KMS-11 (cell line): Measurements from ENCODE around the gene PRPF31.

ENCODE experiments used
- H2AFZ ChIP-seq: fragments of 200-600 bp; sonication (generic); 2 replicates; pipeline ENCODE4 v1.6.1; 2016; ENCODE audit warnings: antibody characterized with exemption, mixed run types, low read depth
- H3K27ac ChIP-seq: fragments of 200-600 bp; sonication (generic); 2 replicates; pipeline ENCODE4 v1.6.1; 2016; ENCODE audit warnings: mild to moderate bottlenecking, mixed run types
- H3K27me3 ChIP-seq: fragments of 200-600 bp; sonication (generic); 2 replicates; pipeline ENCODE4 v1.6.1; 2017; ENCODE audit warnings: mild to moderate bottlenecking, low read depth, mixed run types, moderate library complexity; ENCODE audit not compliant: insufficient read depth
- H3K36me3 ChIP-seq: fragments of 200-600 bp; sonication (generic); 2 replicates; pipeline ENCODE4 v1.6.1; 2017; ENCODE audit warnings: mild to moderate bottlenecking, mixed run types; ENCODE audit not compliant: insufficient read depth
- H3K4me1 ChIP-seq: fragments of 200-600 bp; sonication (generic); 2 replicates; pipeline ENCODE4 v1.6.1; 2016; ENCODE audit warnings: mild to moderate bottlenecking, low read depth, mixed run types; ENCODE audit not compliant: poor library complexity, severe bottlenecking
- H3K4me2 ChIP-seq: fragments of 200-600 bp; sonication (generic); 2 replicates; pipeline ENCODE4 v1.7.0; 2016; ENCODE audit warnings: mild to moderate bottlenecking, mixed run types
- H3K4me3 ChIP-seq: fragments of 200-600 bp; sonication (generic); IDR thresholded peaks from 2 replicates; pipeline ENCODE4 v1.6.1; 2017; ENCODE audit warnings: low read depth, low read length, mixed read lengths; ENCODE audit not compliant: insufficient read depth
- H3K79me2 ChIP-seq: fragments of 200-600 bp; sonication (generic); 2 replicates; pipeline ENCODE4 v1.6.1; 2016; ENCODE audit warnings: low read depth, mixed run types; ENCODE audit not compliant: insufficient read depth
- H3K9ac ChIP-seq: fragments of 200-600 bp; sonication (generic); 2 replicates; pipeline ENCODE4 v1.6.1; 2016; ENCODE audit warnings: mild to moderate bottlenecking, mixed run types
- H4K20me1 ChIP-seq: fragments of 200-600 bp; sonication (generic); 2 replicates; pipeline ENCODE4 v1.6.1; 2016; ENCODE audit warnings: mild to moderate bottlenecking, mixed run types; ENCODE audit not compliant: insufficient read depth
- CTCF ChIP-seq: fragments of 200-600 bp; sonication (generic); conservative IDR thresholded peaks from 2 replicates; pipeline ENCODE4 v1.6.1; 2017; ENCODE audit warnings: low read depth, mild to moderate bottlenecking, antibody characterized with exemption, low read length, moderate library complexity, mixed read lengths

PRPF31 gene

GRCh38 chr19:54115109-54116063 lies at the start of gene PRPF31, which contains the start of gene TFPT:
Gene PRPF31, plus strand, starts transcription at chr19:54115754. Its CDS starts 2,525 bp downstream, at chr19:54118279.
Gene TFPT, minus strand, starts transcription at chr19:54115657. Its CDS starts 388 bp downstream, at chr19:54115269.
- Histone ChIP-seq H3K4me2 (peak within 1 kb of the TSS; percentile 92), H3K79me2 (peaks cover 21% of the 10 kb centered on the region), H2AFZ (peak within 1 kb of the TSS; percentile 76; the same call in 1 of the 2 replicates), H3K27me3 (no peaks in the 10 kb centered on the region), H3K36me3 (no peaks in the 10 kb centered on the region), H3K4me1 (peaks cover 10% of the 10 kb centered on the region), H3K27ac (peak within 1 kb of the TSS; percentile 70), H3K4me3 (peak within 1 kb of the TSS; percentile 55), H4K20me1 (no peaks in the 10 kb centered on the region), H3K9ac (peak within 1 kb of the TSS; percentile 74)
- no peak for TF ChIP-seq CTCF

- Histone ChIP-seq H3K36me3 (no peaks in the 10 kb centered on the region), H3K4me1 (no peaks in the 10 kb centered on the region), H3K4me3 (no peak overlapping the region), H3K27ac (no peak overlapping the region), H2AFZ (no peak overlapping the region), H3K27me3 (peaks cover 23% of the 10 kb centered on the region), H3K79me2 (no peaks in the 10 kb centered on the region), H3K4me2 (no peak overlapping the region), H3K9ac (no peak overlapping the region), H4K20me1 (no peaks in the 10 kb centered on the region)
- no peak for TF ChIP-seq CTCF
These were observed 46.1 kb upstream of the PRPF31 start for GRCh38 chr19:54069470-54069869.

- no peak overlapping the region for H3K4me3 ChIP-seq
- no peak for TF ChIP-seq CTCF
- H2AFZ ChIP-seq = no peak overlapping the region
- H3K9ac ChIP-seq = no peak overlapping the region
- no peaks in the 10 kb centered on the region for H4K20me1 ChIP-seq
- peaks cover 24% of the 10 kb centered on the region for H3K27me3 ChIP-seq
- no peak overlapping the region for H3K4me2 ChIP-seq
- H3K79me2 ChIP-seq = no peaks in the 10 kb centered on the region
- no peak overlapping the region for H3K27ac ChIP-seq
- no peaks in the 10 kb centered on the region for H3K36me3 ChIP-seq
- H3K4me1 ChIP-seq = no peaks in the 10 kb centered on the region
These were observed 41.7 kb upstream of the PRPF31 start for GRCh38 chr19:54073829-54074228.

GRCh38 chr19:54074851-54075250 lies 40.7 kb upstream of the PRPF31 start:
- Histone ChIP-seq H3K4me1 (no peaks in the 10 kb centered on the region), H3K27ac (no peak overlapping the region), H3K4me3 (no peak overlapping the region), H3K36me3 (no peaks in the 10 kb centered on the region), H3K9ac (no peak overlapping the region), H3K27me3 (peaks cover 22% of the 10 kb centered on the region), H3K79me2 (no peaks in the 10 kb centered on the region), H2AFZ (no peak overlapping the region), H3K4me2 (no peak overlapping the region), H4K20me1 (no peaks in the 10 kb centered on the region)
- TF ChIP-seq CTCF = no peak
